Esophagus muscularis mucosa (tissue), 4 donors: ENCODE measurements around the gene RIPPLY2. TPM values are rescaled to one million over a fixed set of nuclear protein-coding genes. Genes with fewer than 3 reads are reported as not detected.

Experiments used
- DNase-seq: peaks from one replicate; pipeline ENCODE4 v3.0.0-alpha.2; 2017; ENCODE audit errors: extremely low spot score
- H3K27ac ChIP-seq, 4 donors: fragments of 200-600 bp; sonication (generic); replicated peaks in 1 of 4; 1 replicate in 3 of 4; 2 replicates in 1 of 4; pipeline ENCODE4 v1.5.1; 2016 to 2019; ENCODE audit warnings: mild to moderate bottlenecking in 1 of 4
- H3K27me3 ChIP-seq, 4 donors: fragments of 200-600 bp; sonication (generic); one replicate each; pipeline versions ENCODE4 v1.5.1 to v1.6.0; 2016 to 2019
- H3K36me3 ChIP-seq, 4 donors: fragments of 200-600 bp; sonication (generic); one replicate each; pipeline ENCODE4 v1.5.1; 2016 to 2019
- H3K4me1 ChIP-seq, 4 donors: fragments of 200-600 bp; sonication (generic); one replicate each; pipeline ENCODE4 v1.5.1; 2016 to 2019
- H3K4me3 ChIP-seq, 4 donors: fragments of 200-600 bp; sonication (generic); 1 replicate in 2 of 4; 2 replicates in 2 of 4; pipeline ENCODE4 v1.5.1; 2016 to 2019; ENCODE audit warnings: mild to moderate bottlenecking in 4 of 4, moderate library complexity in 1 of 4
- H3K9me3 ChIP-seq, 4 donors: fragments of 200-600 bp; sonication (generic); 1 replicate in 3 of 4; 2 replicates in 1 of 4; pipeline ENCODE4 v1.5.1; 2016 to 2019
- CTCF ChIP-seq, 3 experiments: fragments of 200-600 bp in 2 of 3; fragments of 450-650 bp in 1 of 3; sonication (generic) in 2 of 3; IDR thresholded peaks; one replicate each; pipeline ENCODE4 v1.5.1; 2017 to 2019; ENCODE audit warnings: antibody characterized with exemption in 3 of 3, mild to moderate bottlenecking in 2 of 3, moderate library complexity in 1 of 3
- EP300 ChIP-seq: sonication (generic); formaldehyde crosslinking; IDR thresholded peaks from one replicate; pipeline ENCODE4 v1.6.1; 2017; ENCODE audit warnings: antibody characterized with exemption
- POLR2A ChIP-seq: fragments of 450-650 bp; IDR thresholded peaks from one replicate; pipeline ENCODE4 v1.6.1; 2017; ENCODE audit warnings: antibody characterized with exemption, moderate library complexity, mild to moderate bottlenecking, low read depth
- POLR2AphosphoS5 ChIP-seq, 2 donors: sonication (generic); formaldehyde crosslinking; IDR thresholded peaks; one replicate each; pipeline ENCODE4 v1.6.1; 2017; ENCODE audit warnings: antibody characterized with exemption in 2 of 2
- WGBS: methylation state at CpG from one replicate; pipeline ENCODE4 v1.1.5; 2018; 5-methylcytosine and 5-hydroxymethylcytosine counted together
- intact Hi-C: fragments of 100-400 bp; cut with DNase I; formaldehyde crosslinking; loops from one replicate; pipeline ENCODE4 v1.15.1; 2023
- total RNA-seq, 4 donors: library from RNA; depleted of rRNA; stranded (reverse); fragments of >200 nt; gene quantifications; one replicate each; pipeline versions ENCODE4 v1.1.0 to v1.2.1, GENCODE V29; 2016

RIPPLY2 gene
- total RNA-seq, 4 donors from 2014 or later, result not detected

DNA sequence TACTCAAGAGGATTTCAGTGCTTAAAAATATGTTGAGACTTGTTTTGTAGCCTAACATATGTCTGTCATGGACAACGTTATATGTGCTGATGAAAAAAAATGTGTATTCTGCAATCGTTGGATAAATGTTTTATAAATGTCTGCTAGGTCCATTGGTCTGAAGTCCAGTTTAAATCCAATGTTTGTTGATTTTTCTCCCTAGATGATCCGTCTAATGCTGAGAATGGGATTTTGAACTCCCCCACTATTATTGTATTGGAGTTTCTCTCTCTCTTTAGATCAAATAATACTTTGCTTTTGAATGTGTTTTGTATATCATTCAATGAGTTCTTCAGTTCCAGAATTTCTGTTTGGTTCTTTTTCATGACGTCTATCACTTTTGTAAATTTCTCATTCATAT lies 51.2 kb downstream of the RIPPLY2 start:
- intact Hi-C loops, result no loop called here
- Histone ChIP-seq H3K4me1 (peaks cover 0 to 8% (median 0%) of the 10 kb centered on the region in 4 donors), H3K9me3 (peaks cover 0 to 6% (median 0%) of the 10 kb centered on the region in 4 donors), H3K27me3 (no peaks in the 10 kb centered on the region), H3K27ac (no peak overlapping the region), H3K36me3 (no peaks in the 10 kb centered on the region), H3K4me3 (no peak overlapping the region)
- TF ChIP-seq POLR2A (no peak), EP300 (no peak), POLR2AphosphoS5 (IDR thresholded peaks at IDR 0.05) (no peak), CTCF (IDR thresholded peaks at IDR 0.05) (no peak)
- 78% methylated on average over 4 of the region's 4 CpGs for WGBS
- no peak for DNase-seq

- DNase-seq, result no peak
- Histone ChIP-seq H3K4me3 (no peak overlapping the region), H3K27ac (no peak overlapping the region), H3K4me1 (peaks cover 0 to 8% (median 0%) of the 10 kb centered on the region in 4 donors), H3K36me3 (no peaks in the 10 kb centered on the region), H3K9me3 (peaks cover 0 to 6% (median 0%) of the 10 kb centered on the region in 4 donors), H3K27me3 (no peaks in the 10 kb centered on the region)
- intact Hi-C loops, result no loop called here
- 100% methylated on average over 2 of the region's 4 CpGs for WGBS
- TF ChIP-seq POLR2A, result no peak
- TF ChIP-seq CTCF (IDR thresholded peaks at IDR 0.05), result no peak
- TF ChIP-seq POLR2AphosphoS5 (IDR thresholded peaks at IDR 0.05), result no peak
- TF ChIP-seq EP300, result no peak
Observed at GRCh38 chr6:83905648-83906047, 52.5 kb downstream of the RIPPLY2 start.

Other genes starting within 250 kb of the RIPPLY2 start
- 1 to 10 TPM; 1.2 to 7.1 (median 3.9) TPM for gene SNAP91, start 144.3 kb upstream of the RIPPLY2 start, total RNA-seq
- gene CYB5R4, start 6.3 kb downstream of the RIPPLY2 start, total RNA-seq, result 10 to 100 TPM in 3 of 4 donors, 1 to 10 TPM in 1; 9.7 to 15.4 (median 10.5) TPM
- gene MRAP2, start 180.4 kb downstream of the RIPPLY2 start, total RNA-seq, result under 1 TPM in 3 of 4 donors, not detected in 1; 0.11 to 0.32 (median 0.17) TPM